Stimulated activated naive CD8-positive, alpha-beta T cell treated with anti-CD3 and anti-CD28 coated beads, Interleukin-15, amount 100 ng/mL, for 72 hours (primary cell): ENCODE results near the gene ZNF227.
A peak's percentile ranks its signal among the peaks of the same experiment; 100 is the strongest.
"Not testable (repeated sequence)": the region's sequence is repeated elsewhere in the genome, so short reads cannot be mapped to it uniquely, and the experiment has no call there.

Source experiments
- ATAC-seq: fragments of 150-1000 bp; cut with Tn5 transposase; 2 replicates; pipeline ENCODE4 v1.10.0; 2021; ENCODE audit warnings: mild to moderate bottlenecking, moderate library complexity
- DNase-seq, 2 donors: peaks; one replicate each; pipeline ENCODE4 v3.0.0; 2021 to 2022
- H3K27ac Mint-ChIP-seq, 2 donors: one replicate each; pipeline ENCODE4 v1.8.0; 2022; ENCODE audit warnings: mild to moderate bottlenecking in 2 of 2, mixed read lengths in 2 of 2, moderate library complexity in 2 of 2
- H3K27me3 Mint-ChIP-seq: one replicate; pipeline ENCODE4 v1.8.0; 2022; ENCODE audit warnings: mixed read lengths
- H3K4me1 Mint-ChIP-seq: one replicate; pipeline ENCODE4 v1.8.0; 2022; ENCODE audit warnings: mild to moderate bottlenecking, mixed read lengths
- H3K4me3 Mint-ChIP-seq, 2 donors: one replicate each; pipeline ENCODE4 v1.8.0; 2022; ENCODE audit warnings: mild to moderate bottlenecking in 2 of 2, mixed read lengths in 2 of 2, moderate library complexity in 1 of 2
- H3K9me3 Mint-ChIP-seq, 2 donors: one replicate each; pipeline ENCODE4 v1.8.0; 2022; ENCODE audit warnings: mixed read lengths in 2 of 2

The ZNF227 gene

DNA sequence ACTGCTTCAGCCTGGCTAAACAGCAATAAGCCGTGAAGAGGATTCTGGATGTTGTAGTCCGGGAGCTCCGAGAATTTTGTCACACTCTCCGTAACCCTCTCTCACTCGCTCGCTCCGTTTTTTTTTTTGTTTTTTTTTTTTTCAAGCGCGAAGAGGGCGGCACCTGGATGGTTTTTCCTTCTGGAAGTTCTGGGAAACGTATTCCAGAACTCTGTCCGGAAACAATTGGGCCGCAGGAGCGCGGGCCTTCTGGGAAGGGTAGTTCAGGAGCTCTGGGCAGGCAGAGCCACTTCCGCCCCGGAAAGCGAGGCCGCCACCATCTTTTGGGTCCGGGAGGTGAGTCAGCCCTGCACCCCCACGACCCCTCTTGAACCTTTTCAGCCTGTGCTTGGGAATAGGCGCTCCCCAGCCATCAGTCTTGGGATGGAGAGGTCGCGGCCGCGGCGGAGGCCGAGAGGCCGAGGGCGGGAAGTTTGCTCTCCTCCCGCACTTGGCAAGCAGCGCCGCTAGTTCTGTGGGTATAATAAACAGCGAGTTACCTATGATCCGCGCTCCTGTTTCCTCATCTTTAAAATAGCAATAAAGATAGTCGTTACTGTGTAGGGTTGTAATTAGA, at the start of gene ZNF227:
Gene ZNF227, plus strand, starts transcription at position 283 of the 616 bp plus-strand sequence. CDS start 5,261 bp downstream, outside the sequence.
- H3K4me3 Mint-ChIP-seq = peak within 1 kb of the TSS; percentile 92 to 98
- H3K9me3 Mint-ChIP-seq = peaks cover 15 to 17% of the 10 kb centered on the region in 2 donors
- ATAC-seq (peak; percentile 96), DNase-seq (peak; percentile 69 to 82)
- H3K27me3 Mint-ChIP-seq = no peaks in the 10 kb centered on the region
- H3K27ac Mint-ChIP-seq = peak within 1 kb of the TSS; percentile 93 to 97
- peaks cover 22% of the 10 kb centered on the region for H3K4me1 Mint-ChIP-seq

DNA sequence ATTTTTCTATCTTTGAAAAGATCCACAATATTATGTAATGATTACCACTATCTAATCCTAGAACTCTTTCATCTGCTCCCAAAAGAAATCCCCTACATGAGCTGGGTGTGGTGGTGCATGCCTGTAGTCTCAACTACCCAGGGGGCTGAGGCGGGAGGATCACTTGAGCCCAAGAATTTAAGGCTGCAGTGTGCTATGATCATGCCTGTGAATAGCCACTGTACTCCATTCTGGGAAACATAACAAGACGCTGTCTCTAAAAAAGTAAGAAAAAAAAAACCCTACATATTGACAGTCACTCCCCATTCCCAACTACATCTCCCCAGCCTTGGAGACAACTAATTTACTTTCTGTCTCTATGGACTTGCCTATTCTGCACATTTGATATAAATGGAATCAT, 48.5 kb upstream of the ZNF227 start:
- H3K9me3 Mint-ChIP-seq = peaks cover 36 to 42% of the 10 kb centered on the region in 2 donors

DNA sequence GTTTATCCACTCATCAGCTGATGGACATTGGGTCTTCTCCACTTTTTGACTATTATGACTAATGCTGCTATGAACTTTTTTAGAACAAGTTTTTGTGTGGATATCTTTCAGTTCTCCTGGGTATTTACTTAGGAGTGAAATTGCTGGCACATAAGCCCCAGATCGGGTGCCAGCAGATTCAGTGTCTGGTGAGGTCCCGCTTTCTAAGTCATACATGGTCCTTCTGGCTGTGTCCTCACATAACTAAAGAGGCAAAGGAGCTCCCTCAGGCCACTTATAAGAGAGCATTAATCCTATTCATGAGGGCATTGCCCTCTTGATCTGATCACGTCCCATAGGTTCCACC, 48.0 kb upstream of the ZNF227 start:
- Mint-ChIP-seq H3K4me1 (peaks cover 28% of the 10 kb centered on the region), H3K9me3 (peaks cover 36 to 39% of the 10 kb centered on the region in 2 donors), H3K27me3 (no peaks in the 10 kb centered on the region), H3K27ac (peak overlapping the region in 1 of 2 donors; percentile 96), H3K4me3 (peak overlapping the region; percentile 97)
- ATAC-seq (no peak), DNase-seq (no peak)

More for the DNA sequence above, 48.5 kb upstream of the ZNF227 start:
- ATAC-seq (no peak), DNase-seq (no peak)
- no peak overlapping the region for H3K4me3 Mint-ChIP-seq
- no peak overlapping the region for H3K27ac Mint-ChIP-seq
- peaks cover 28% of the 10 kb centered on the region for H3K4me1 Mint-ChIP-seq
- H3K27me3 Mint-ChIP-seq = no peaks in the 10 kb centered on the region

DNA sequence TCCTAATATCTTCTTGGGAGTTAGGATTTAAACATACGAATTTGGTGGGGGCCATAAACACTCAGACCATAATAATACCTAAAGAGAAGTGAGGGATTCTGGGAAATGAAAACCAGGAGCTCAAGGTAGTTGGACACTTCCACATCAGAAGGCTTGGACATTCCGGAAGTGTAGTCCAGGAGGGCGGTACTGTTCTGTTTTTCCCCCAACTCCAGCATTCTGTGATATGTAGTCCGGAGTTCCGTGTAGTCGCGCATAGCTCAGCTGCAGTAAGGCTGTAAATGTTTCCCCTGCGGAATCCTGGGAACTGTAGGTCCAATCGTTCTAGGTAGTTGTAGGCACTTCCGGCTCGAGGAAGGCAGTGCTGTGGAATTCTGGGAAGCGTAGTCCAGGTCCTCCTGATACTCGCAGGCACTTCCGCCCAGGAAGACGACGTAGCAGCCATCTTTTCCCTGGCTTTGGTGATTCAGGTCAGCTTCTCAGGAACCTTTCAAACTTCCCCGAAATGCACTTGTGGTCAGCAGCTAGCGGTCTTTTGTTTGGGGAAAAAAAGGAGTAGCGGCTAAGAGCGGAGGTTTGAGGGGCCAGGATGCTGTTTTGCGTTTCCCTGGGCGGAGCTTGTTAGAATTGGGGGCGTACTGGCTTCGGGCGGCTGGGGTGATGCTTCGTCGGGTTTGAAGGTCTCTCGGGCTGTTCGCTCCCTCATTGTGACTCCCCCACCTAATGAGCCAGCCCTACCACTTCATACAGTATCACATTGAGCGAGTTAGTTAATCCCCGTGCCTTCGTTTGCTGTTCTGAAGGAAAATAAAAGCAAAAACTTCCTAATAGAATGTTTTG, 47.4 kb upstream of the ZNF227 start, which contains the start of gene ZNF226:
Gene ZNF226, plus strand, starts transcription at position 428 of the 840 bp plus-strand sequence. CDS start 4,981 bp downstream, outside the sequence.
- Mint-ChIP-seq H3K9me3 (peaks cover 34 to 36% of the 10 kb centered on the region in 2 donors), H3K4me1 (peaks cover 28% of the 10 kb centered on the region)
- peak; percentile 89 for ATAC-seq

DNA sequence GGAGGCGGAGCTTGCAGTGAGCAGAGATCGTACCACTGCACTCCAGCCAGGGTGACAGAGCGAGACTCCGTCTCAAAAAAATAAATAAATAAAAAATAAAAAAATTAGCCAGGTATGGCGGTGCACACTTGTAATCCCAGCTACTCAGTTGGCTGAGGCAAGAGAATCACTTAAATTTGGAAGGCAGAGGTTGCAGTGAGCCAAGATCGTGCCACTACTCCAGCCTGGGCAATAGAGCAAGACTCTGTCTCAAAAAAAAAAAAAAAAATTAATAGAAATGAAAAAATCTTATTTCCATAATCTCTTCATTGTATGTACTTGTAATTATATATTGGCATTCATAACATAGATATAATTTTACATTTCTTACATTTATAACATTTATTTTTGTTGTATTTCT, 41.7 kb upstream of the ZNF227 start:
- DNase-seq, H3K4me3 Mint-ChIP-seq, H3K27me3 Mint-ChIP-seq, ATAC-seq, H3K27ac Mint-ChIP-seq: not testable (repeated sequence)
- Mint-ChIP-seq H3K4me1 (peaks cover 19% of the 10 kb centered on the region), H3K9me3 (peaks cover 47 to 57% of the 10 kb centered on the region in 2 donors)

More for the DNA sequence above, 47.4 kb upstream of the ZNF227 start, which contains the start of gene ZNF226:
- peak within 1 kb of the TSS; percentile 97 for H3K4me3 Mint-ChIP-seq
- H3K27ac Mint-ChIP-seq = peak within 1 kb of the TSS; percentile 96 to 97
- H3K27me3 Mint-ChIP-seq = no peaks in the 10 kb centered on the region
- DNase-seq = peak; percentile 66 to 81

DNA sequence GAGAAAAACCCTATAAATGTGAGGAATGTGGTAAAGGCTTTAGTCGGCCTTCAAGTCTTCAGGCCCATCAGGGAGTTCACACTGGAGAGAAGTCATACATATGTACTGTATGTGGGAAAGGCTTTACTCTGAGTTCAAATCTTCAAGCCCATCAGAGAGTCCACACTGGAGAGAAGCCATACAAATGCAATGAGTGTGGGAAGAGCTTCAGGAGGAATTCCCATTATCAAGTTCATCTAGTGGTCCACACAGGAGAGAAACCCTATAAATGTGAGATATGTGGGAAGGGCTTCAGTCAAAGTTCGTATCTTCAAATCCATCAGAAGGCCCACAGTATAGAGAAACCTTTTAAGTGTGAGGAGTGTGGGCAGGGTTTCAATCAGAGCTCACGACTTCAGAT, 35.7 kb upstream of the ZNF227 start:
- Mint-ChIP-seq H3K27me3 (no peaks in the 10 kb centered on the region), H3K9me3 (peaks cover 56 to 82% of the 10 kb centered on the region in 2 donors), H3K4me1 (no peaks in the 10 kb centered on the region), H3K27ac (no peak overlapping the region), H3K4me3 (no peak overlapping the region)
- DNase-seq (no peak), ATAC-seq (no peak)

DNA sequence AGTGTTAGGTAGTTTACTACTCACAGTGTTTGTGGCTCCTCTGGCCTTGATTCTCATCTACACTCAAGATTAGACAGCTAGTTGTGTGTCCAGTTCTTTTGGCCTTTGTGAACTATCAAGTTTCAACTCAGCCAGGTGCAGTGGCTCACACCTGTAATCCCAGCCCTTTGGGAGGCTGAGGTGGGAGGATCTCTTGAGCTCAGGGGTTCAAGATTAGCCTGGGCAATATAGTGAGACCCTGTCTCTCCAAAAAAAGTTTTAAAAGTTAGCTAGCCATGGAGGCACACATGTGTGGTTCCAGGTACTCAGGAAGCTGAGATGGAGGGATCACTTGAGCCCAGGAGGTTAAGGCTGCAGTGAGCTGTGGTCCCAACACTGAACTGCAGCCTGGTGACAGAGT, 31.4 kb upstream of the ZNF227 start:
- no peak overlapping the region for H3K4me3 Mint-ChIP-seq
- H3K9me3 Mint-ChIP-seq = peaks cover 36 to 59% of the 10 kb centered on the region in 2 donors
- H3K4me1 Mint-ChIP-seq = no peaks in the 10 kb centered on the region
- no peak for ATAC-seq
- DNase-seq = no peak
- no peak overlapping the region for H3K27ac Mint-ChIP-seq
- no peaks in the 10 kb centered on the region for H3K27me3 Mint-ChIP-seq

DNA sequence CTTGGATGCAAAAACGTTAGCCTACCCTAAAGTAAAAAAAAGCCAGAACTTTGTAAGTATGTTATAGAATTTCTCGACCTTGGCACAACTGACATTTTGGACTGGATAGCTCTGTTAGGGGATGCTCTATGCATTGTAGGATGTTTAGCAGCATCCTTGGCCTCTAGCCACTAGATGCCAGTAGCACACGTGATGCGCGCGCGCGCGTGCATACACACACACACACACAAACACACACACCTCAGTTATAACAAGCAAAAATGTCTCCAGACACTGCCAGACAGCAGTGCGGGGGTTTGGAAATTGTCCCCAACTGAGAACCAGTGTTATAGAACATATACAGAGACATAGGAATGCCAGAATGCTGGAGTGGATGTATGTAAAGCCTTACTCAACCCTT, 30.2 kb upstream of the ZNF227 start:
- Mint-ChIP-seq H3K9me3 (peaks cover 24 to 54% of the 10 kb centered on the region in 2 donors), H3K27me3 (no peaks in the 10 kb centered on the region), H3K4me3 (no peak overlapping the region), H3K27ac (no peak overlapping the region), H3K4me1 (no peaks in the 10 kb centered on the region)
- ATAC-seq (no peak), DNase-seq (no peak)

DNA sequence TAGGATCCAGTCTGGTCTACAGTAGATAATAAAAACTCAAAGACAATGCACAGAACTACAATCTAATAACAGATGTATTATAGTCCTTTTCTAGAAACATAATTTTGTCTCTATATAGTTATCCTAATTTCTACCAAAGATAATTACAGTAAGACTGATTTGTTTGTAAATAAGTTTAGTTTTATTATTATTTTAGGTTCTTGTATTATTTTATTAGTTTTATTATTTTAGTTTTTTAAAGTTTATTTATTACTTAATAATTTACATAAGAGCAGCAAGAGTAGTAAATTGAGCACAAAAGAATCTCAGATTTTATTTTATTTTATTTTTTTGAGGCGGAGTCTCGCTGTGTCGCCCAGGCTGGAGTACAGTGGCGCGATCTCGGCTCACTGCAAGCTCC, 22.3 kb upstream of the ZNF227 start:
- Mint-ChIP-seq H3K9me3 (peaks cover 32 to 54% of the 10 kb centered on the region in 2 donors), H3K27me3 (no peaks in the 10 kb centered on the region), H3K4me1 (no peaks in the 10 kb centered on the region), H3K27ac (no peak overlapping the region), H3K4me3 (no peak overlapping the region)
- DNase-seq = no peak
- no peak for ATAC-seq

DNA sequence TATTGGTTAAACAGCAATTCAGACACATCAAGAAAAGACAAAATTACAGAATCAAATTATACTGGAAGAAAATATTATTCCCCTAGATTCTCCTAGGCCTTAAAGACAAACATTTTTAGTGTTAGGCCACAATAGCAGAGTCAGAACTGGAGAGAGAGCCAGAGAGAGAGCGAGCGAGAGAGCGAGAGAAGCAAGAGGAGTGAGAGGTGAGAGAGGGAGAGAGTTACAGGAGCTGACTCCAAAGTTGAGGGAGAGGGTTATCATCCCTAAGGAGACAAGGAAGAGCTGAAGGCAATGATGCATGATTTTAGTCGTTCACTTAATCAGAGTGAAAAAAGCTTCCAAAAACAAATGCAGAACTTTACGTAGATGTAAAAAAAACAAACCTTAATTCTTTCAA, 20.2 kb upstream of the ZNF227 start:
- peaks cover 43 to 50% of the 10 kb centered on the region in 2 donors for H3K9me3 Mint-ChIP-seq
- no peaks in the 10 kb centered on the region for H3K27me3 Mint-ChIP-seq
- no peak overlapping the region for H3K27ac Mint-ChIP-seq
- ATAC-seq (no peak), DNase-seq (no peak)
- no peaks in the 10 kb centered on the region for H3K4me1 Mint-ChIP-seq
- no peak overlapping the region for H3K4me3 Mint-ChIP-seq

DNA sequence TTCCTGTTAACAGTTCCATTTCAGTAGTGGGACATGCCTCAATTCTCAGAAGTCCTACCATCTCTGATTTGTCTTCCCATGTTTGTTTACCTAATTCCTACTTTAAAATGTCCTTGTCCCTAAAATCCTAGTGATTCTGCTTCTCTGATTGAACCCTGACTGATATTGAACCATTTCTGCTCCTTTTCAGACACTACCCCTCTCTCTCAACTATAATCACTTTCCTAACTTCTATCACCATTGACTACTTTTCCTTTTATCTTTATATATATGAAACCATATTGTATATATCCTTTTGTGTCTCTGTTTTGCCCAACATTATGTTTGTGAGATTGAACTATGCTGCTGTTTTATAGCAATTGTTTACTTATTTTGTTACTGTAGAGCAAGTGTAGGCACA, 15.6 kb upstream of the ZNF227 start:
- Mint-ChIP-seq H3K9me3 (peaks cover 29 to 31% of the 10 kb centered on the region in 2 donors), H3K27ac (no peak overlapping the region), H3K27me3 (no peaks in the 10 kb centered on the region), H3K4me1 (no peaks in the 10 kb centered on the region), H3K4me3 (no peak overlapping the region)
- DNase-seq (no peak), ATAC-seq (no peak)

DNA sequence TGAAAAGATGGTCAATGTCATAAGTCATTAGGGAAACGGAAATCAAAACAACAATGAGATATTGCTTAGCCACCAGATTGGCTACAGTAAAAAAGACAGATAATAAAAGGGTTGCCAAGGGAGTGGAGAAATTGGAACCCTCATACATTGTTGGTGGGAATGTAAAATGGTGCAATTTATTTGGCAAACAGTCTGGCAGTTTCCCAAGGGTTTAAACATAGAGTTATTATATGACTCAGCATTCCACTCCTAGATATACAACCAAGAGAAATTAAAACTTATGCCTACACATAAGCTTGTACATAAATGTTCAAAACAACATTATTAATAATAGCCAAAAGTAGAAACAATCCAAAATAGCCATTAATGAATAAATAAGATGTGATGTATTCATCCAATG, 9.9 kb upstream of the ZNF227 start:
- DNase-seq (no peak), ATAC-seq (no peak)
- no peak overlapping the region for H3K27ac Mint-ChIP-seq
- H3K4me3 Mint-ChIP-seq = no peak overlapping the region
- H3K4me1 Mint-ChIP-seq = peaks cover 6% of the 10 kb centered on the region
- no peaks in the 10 kb centered on the region for H3K27me3 Mint-ChIP-seq
- H3K9me3 Mint-ChIP-seq = peaks cover 21 to 30% of the 10 kb centered on the region in 2 donors

DNA sequence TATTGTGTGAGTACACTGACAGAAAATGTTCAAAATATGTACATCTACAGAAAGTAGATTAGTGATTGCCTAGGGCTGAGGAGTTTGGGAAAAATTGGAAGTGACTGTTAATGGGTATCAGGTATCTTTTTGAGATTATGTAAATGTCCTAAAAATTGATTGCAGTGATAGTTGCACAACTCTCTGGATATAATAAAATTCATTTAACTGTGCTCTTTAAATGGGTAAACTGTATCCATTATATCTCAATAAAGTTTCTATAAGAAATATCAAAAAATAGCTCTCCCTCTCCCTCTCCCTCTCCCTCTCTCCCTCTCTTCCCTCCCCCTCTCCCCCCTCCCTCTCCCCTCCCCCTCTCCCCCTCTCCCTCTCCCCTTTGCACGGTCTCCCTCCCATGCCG, 9.4 kb upstream of the ZNF227 start:
- Mint-ChIP-seq H3K4me3 (no peak overlapping the region), H3K27ac (no peak overlapping the region), H3K4me1 (peaks cover 11% of the 10 kb centered on the region), H3K9me3 (peaks cover 23 to 30% of the 10 kb centered on the region in 2 donors), H3K27me3 (no peaks in the 10 kb centered on the region)
- DNase-seq (no peak), ATAC-seq (no peak)

DNA sequence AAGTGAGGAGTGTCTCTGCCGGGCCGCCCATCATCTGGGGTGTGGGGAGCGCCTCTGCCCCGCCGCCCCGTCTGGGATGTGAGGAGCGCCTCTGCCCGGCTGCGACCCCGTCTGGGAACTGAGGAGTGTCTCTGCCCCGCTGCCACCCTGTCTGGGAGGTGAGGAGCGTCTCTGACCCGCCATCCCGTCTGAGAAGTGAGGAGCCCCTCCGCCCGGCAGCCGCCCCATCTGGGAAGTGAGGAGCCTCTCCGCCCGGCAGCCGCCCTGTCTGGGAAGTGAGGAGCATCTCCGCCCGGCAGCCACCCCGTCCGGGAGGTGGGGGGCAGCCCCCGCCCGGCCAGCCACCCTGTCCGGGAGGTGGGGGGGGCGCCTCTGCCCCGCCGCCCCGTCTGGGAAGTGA, 8.5 kb upstream of the ZNF227 start:
- H3K27me3 Mint-ChIP-seq, H3K27ac Mint-ChIP-seq, DNase-seq, H3K4me3 Mint-ChIP-seq, ATAC-seq: not testable (repeated sequence)
- H3K4me1 Mint-ChIP-seq = peaks cover 11% of the 10 kb centered on the region
- H3K9me3 Mint-ChIP-seq = peaks cover 25 to 28% of the 10 kb centered on the region in 2 donors

DNA sequence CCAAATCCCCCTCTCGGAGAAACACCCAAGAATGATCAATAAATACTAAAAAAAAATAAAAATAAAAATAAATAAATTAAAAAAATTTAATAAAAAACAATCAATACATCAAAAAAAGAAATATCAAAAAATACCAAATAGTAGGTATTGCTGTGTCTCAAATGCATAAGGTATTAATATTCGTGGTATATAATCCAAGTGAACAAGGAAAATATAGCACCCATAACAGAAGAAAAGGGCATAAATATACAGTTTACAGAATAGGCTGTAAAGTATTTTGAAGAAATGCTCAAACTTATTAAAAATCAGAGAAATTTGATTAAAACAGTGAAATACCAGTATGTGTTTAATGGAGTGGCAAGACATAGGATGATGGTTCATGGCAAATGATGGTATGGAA, 7.6 kb upstream of the ZNF227 start:
- Mint-ChIP-seq H3K4me1 (peaks cover 11% of the 10 kb centered on the region), H3K4me3 (no peak overlapping the region), H3K27ac (no peak overlapping the region), H3K9me3 (peaks cover 18 to 24% of the 10 kb centered on the region in 2 donors), H3K27me3 (no peaks in the 10 kb centered on the region)
- ATAC-seq (no peak), DNase-seq (no peak)
